ENCODE data around the gene MORC2. TPM values are rescaled to one million over a fixed set of nuclear protein-coding genes. Genes with fewer than 3 reads are reported as not detected.

The MORC2 gene
- total RNA-seq, 4 donors from 2014 or later, result 13.9 to 18.6 (median 16.0) TPM

GRCh38 chr22:30876221-30876751 is 92.3 kb downstream of the MORC2 start:
- TF ChIP-seq, protein P1, sequence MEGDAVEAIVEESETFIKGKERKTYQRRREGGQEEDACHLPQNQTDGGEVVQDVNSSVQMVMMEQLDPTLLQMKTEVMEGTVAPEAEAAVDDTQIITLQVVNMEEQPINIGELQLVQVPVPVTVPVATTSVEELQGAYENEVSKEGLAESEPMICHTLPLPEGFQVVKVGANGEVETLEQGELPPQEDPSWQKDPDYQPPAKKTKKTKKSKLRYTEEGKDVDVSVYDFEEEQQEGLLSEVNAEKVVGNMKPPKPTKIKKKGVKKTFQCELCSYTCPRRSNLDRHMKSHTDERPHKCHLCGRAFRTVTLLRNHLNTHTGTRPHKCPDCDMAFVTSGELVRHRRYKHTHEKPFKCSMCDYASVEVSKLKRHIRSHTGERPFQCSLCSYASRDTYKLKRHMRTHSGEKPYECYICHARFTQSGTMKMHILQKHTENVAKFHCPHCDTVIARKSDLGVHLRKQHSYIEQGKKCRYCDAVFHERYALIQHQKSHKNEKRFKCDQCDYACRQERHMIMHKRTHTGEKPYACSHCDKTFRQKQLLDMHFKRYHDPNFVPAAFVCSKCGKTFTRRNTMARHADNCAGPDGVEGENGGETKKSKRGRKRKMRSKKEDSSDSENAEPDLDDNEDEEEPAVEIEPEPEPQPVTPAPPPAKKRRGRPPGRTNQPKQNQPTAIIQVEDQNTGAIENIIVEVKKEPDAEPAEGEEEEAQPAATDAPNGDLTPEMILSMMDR (IDR thresholded peaks at IDR 0.05), result no peak
- ATAC-seq (ENCODE audit: low FRiP score), result no peak
- DNase-seq (ENCODE audit: low spot score), result no peak

GRCh38 chr22:30875481-30876215 is 92.9 kb downstream of the MORC2 start:
- TF ChIP-seq, protein P1 (IDR thresholded peaks at IDR 0.05), result no peak
- no peak for DNase-seq (ENCODE audit: low spot score)
- no peak for ATAC-seq (ENCODE audit: low FRiP score)

Small RNAs within 50 kb of the gene (small RNA-seq; reads per million reads assigned to genes)
- gene RF01892, result not detected

Other genes starting within 250 kb of the MORC2 start
- 100 to 1,000 TPM in 1 of 4 donors, 10 to 100 TPM in 3; 55.9 to 108 (median 61.0) TPM for gene TUG1, start 491 bp upstream of the MORC2 start, total RNA-seq
- gene SMTN, start 112.5 kb upstream of the MORC2 start, total RNA-seq, result 100 to 1,000 TPM in 1 of 4 donors, 10 to 100 TPM in 3; 29.2 to 116 (median 32.2) TPM
- 100 to 1,000 TPM; 162 to 346 (median 230) TPM for gene SELENOM, start 138.8 kb upstream of the MORC2 start, total RNA-seq
- gene INPP5J, start 154.2 kb upstream of the MORC2 start, total RNA-seq, result under 1 TPM; 0.24 to 0.84 (median 0.42) TPM
- gene PLA2G3, start 171.7 kb upstream of the MORC2 start, total RNA-seq, result not detected
- gene RNF185, start 191.4 kb upstream of the MORC2 start, total RNA-seq, result 10 to 100 TPM; 25.1 to 39.4 (median 30.0) TPM
- 10 to 100 TPM; 32.0 to 66.2 (median 40.7) TPM for gene LIMK2, start 243.5 kb upstream of the MORC2 start, total RNA-seq

Measured in omental fat pad (tissue), 4 donors.